CD14-positive monocyte (primary cell): ENCODE results near the gene PTCHD4. TPM values are rescaled to one million over a fixed set of nuclear protein-coding genes. Genes with fewer than 3 reads are reported as not detected.

Experiments
- DNase-seq, 3 donors: peaks; one replicate each; pipeline ENCODE4 v3.0.0-alpha.2; 2011 to 2022
- H2AFZ ChIP-seq: 2 replicates; pipeline ENCODE4 v1.6.0; 2012; ENCODE audit warnings: mild to moderate bottlenecking, low read depth, low read length, inconsistent platforms; ENCODE audit not compliant: insufficient read depth, poor library complexity, severe bottlenecking
- H3K27ac ChIP-seq, 2 donors: 1 replicate in 1 of 2; 2 replicates in 1 of 2; pipeline ENCODE4 v1.5.1; 2012 to 2013; ENCODE audit warnings: low read length in 2 of 2, control low read depth in 1 of 2, inconsistent platforms in 1 of 2, low read depth in 1 of 2, mild to moderate bottlenecking in 1 of 2
- H3K27me3 ChIP-seq, 2 donors: one replicate each; pipeline versions ENCODE4 v1.6.0 to v1.6.1; 2011 to 2013; ENCODE audit warnings: low read length in 2 of 2; ENCODE audit not compliant: control insufficient read depth in 2 of 2, insufficient read depth in 2 of 2
- H3K36me3 ChIP-seq, 2 donors: replicated peaks in 1 of 2; 1 replicate in 1 of 2; 2 replicates in 1 of 2; pipeline versions ENCODE4 v1.5.1 to v1.6.1; 2012 to 2013; ENCODE audit warnings: low read length in 2 of 2, control low read depth in 1 of 2, inconsistent platforms in 1 of 2, mild to moderate bottlenecking in 1 of 2; ENCODE audit not compliant: insufficient read depth in 2 of 2, control insufficient read depth in 1 of 2
- H3K4me1 ChIP-seq, 2 donors: 1 replicate in 1 of 2; 2 replicates in 1 of 2; pipeline versions ENCODE4 v1.5.1 to v1.6.1; 2012 to 2013; ENCODE audit warnings: low read length in 2 of 2, control low read depth in 1 of 2, inconsistent platforms in 1 of 2, mild to moderate bottlenecking in 1 of 2, moderate library complexity in 1 of 2; ENCODE audit not compliant: insufficient read depth in 2 of 2, control insufficient read depth in 1 of 2
- H3K4me2 ChIP-seq: replicated peaks from 2 replicates; pipeline ENCODE3; 2012; ENCODE audit warnings: low read length, moderate library complexity, mild to moderate bottlenecking; ENCODE audit not compliant: poor library complexity, severe bottlenecking; ENCODE audit errors: extremely low read depth
- H3K4me3 ChIP-seq, 3 experiments: fragments of 200-600 bp in 1 of 3; sonication (generic) in 1 of 3; replicated peaks in 1 of 3; 1 replicate in 2 of 3; 2 replicates in 1 of 3; pipeline ENCODE4 v1.5.1; 2011 to 2013; ENCODE audit warnings: low read length in 3 of 3, mild to moderate bottlenecking in 3 of 3, control low read depth in 2 of 3, low read depth in 2 of 3, inconsistent platforms in 1 of 3, moderate library complexity in 1 of 3
- H3K79me2 ChIP-seq: 2 replicates; pipeline ENCODE4 v1.6.0; 2012; ENCODE audit warnings: mild to moderate bottlenecking, control low read depth, inconsistent platforms, low read length, moderate library complexity; ENCODE audit not compliant: insufficient read depth
- H3K9ac ChIP-seq: 2 replicates; pipeline ENCODE4 v1.6.0; 2017; ENCODE audit warnings: low read length, mild to moderate bottlenecking; ENCODE audit not compliant: insufficient read depth, poor library complexity, severe bottlenecking
- H3K9me3 ChIP-seq, 2 donors: replicated peaks in 1 of 2; 1 replicate in 1 of 2; 2 replicates in 1 of 2; pipeline versions ENCODE4 v1.5.1 to v1.6.1; 2012 to 2013; ENCODE audit warnings: low read length in 2 of 2, control low read depth in 1 of 2; ENCODE audit not compliant: control insufficient read depth in 1 of 2, insufficient read depth in 1 of 2
- H4K20me1 ChIP-seq: 2 replicates; pipeline ENCODE4 v1.6.0; 2012; ENCODE audit warnings: mild to moderate bottlenecking, low read length, control low read depth, moderate library complexity; ENCODE audit not compliant: insufficient read depth
- H3K27ac Mint-ChIP-seq, 7 donors: one replicate each; pipeline ENCODE4 v1.8.0; 2020; ENCODE audit warnings: mild to moderate bottlenecking in 7 of 7, mixed read lengths in 7 of 7, moderate library complexity in 6 of 7, inconsistent platforms in 2 of 7
- H3K27me3 Mint-ChIP-seq, 3 donors: one replicate each; pipeline ENCODE4 v1.8.0; 2021 to 2022; ENCODE audit warnings: low read depth in 3 of 3, mild to moderate bottlenecking in 3 of 3, mixed read lengths in 3 of 3, moderate library complexity in 3 of 3, inconsistent platforms in 1 of 3
- H3K36me3 Mint-ChIP-seq, 2 donors: one replicate each; pipeline ENCODE4 v1.8.0; 2020; ENCODE audit warnings: mixed read lengths in 2 of 2, inconsistent platforms in 1 of 2, mild to moderate bottlenecking in 1 of 2
- H3K4me1 Mint-ChIP-seq: one replicate; pipeline ENCODE4 v1.8.0; 2020; ENCODE audit warnings: mild to moderate bottlenecking, mixed read lengths
- H3K4me3 Mint-ChIP-seq, 2 donors: one replicate each; pipeline ENCODE4 v1.8.0; 2020; ENCODE audit warnings: mild to moderate bottlenecking in 2 of 2, mixed read lengths in 2 of 2, moderate library complexity in 1 of 2
- H3K9me3 Mint-ChIP-seq, 7 donors: one replicate each; pipeline ENCODE4 v1.8.0; 2020 to 2022; ENCODE audit warnings: mixed read lengths in 7 of 7, mild to moderate bottlenecking in 6 of 7, moderate library complexity in 6 of 7, inconsistent platforms in 2 of 7
- CTCF ChIP-seq: fragments of 200-600 bp; IDR thresholded peaks from one replicate; pipeline ENCODE4 v1.8.0; 2022; ENCODE audit warnings: antibody characterized with exemption, mild to moderate bottlenecking
- WGBS: methylation state at CpG from one replicate; pipeline ENCODE4 v1.1.5; 2013; ENCODE audit warnings: missing lambda C conversion rate; ENCODE audit not compliant: insufficient coverage; 5-methylcytosine and 5-hydroxymethylcytosine counted together
- intact Hi-C, 2 donors: fragments of 100-400 bp; cut with micrococcal nuclease; formaldehyde crosslinking; loops; one replicate each; pipeline versions ENCODE4 v1.15.0 to v1.15.1; 2023
- polyA plus RNA-seq, 3 donors: library from polyadenylated mRNA; depleted of rRNA in 1 of 3; unstranded in 2 of 3; stranded (reverse) in 1 of 3; fragments of 300-500 nt in 2 of 3; fragments of >200 nt in 1 of 3; fragmentation: Illumina TruSeq in 2 of 3; gene quantifications; 1 replicate in 2 of 3; 2 replicates in 1 of 3; pipeline ENCODE4 v1.2.3, GENCODE V29; 2012 to 2021

The PTCHD4 gene
- polyA plus RNA-seq, 3 donors = not detected

GRCh38 chr6:48144021-48144420 is 33.0 kb upstream of the PTCHD4 start:
- Histone ChIP-seq H2AFZ (no peak overlapping the region), H3K9ac (no peak overlapping the region), H3K79me2 (no peaks in the 10 kb centered on the region), H3K36me3 (no peaks in the 10 kb centered on the region), H3K4me2 (no peak overlapping the region), H3K27me3 (no peaks in the 10 kb centered on the region), H3K4me3 (no peak overlapping the region), H3K27ac (no peak overlapping the region), H4K20me1 (no peaks in the 10 kb centered on the region), H3K9me3 (no peaks in the 10 kb centered on the region), H3K4me1 (no peaks in the 10 kb centered on the region)
- no peak overlapping the region for H3K27ac Mint-ChIP-seq
- no peak overlapping the region for H3K4me3 Mint-ChIP-seq
- H3K4me1 Mint-ChIP-seq = no peaks in the 10 kb centered on the region
- intact Hi-C loops = no loop called here
- WGBS = no CpG with 5 or more reads among the region's 3 CpGs
- peaks cover 0 to 6% (median 2%) of the 10 kb centered on the region in 7 donors for H3K9me3 Mint-ChIP-seq
- H3K27me3 Mint-ChIP-seq = no peaks in the 10 kb centered on the region
- DNase-seq = no peak
- no peak for TF ChIP-seq CTCF
- no peaks in the 10 kb centered on the region for H3K36me3 Mint-ChIP-seq

GRCh38 chr6:48141975-48142374 is 31.0 kb upstream of the PTCHD4 start:
- H3K4me3 ChIP-seq = no peak overlapping the region
- intact Hi-C loops = no loop called here
- no peak for TF ChIP-seq CTCF
- Mint-ChIP-seq H3K36me3 (no peaks in the 10 kb centered on the region), H3K4me3 (no peak overlapping the region), H3K27ac (no peak overlapping the region), H3K4me1 (no peaks in the 10 kb centered on the region), H3K9me3 (no peaks in the 10 kb centered on the region), H3K27me3 (no peaks in the 10 kb centered on the region)
- H3K27me3 ChIP-seq = no peaks in the 10 kb centered on the region
- no peak overlapping the region for H2AFZ ChIP-seq
- WGBS = no CpG with 5 or more reads among the region's 2 CpGs
- no peak overlapping the region for H3K27ac ChIP-seq
- H3K79me2 ChIP-seq = no peaks in the 10 kb centered on the region
- H3K4me2 ChIP-seq = no peak overlapping the region
- no peak for DNase-seq
- H4K20me1 ChIP-seq = no peaks in the 10 kb centered on the region
- H3K4me1 ChIP-seq = no peaks in the 10 kb centered on the region
- H3K9me3 ChIP-seq = no peaks in the 10 kb centered on the region
- no peaks in the 10 kb centered on the region for H3K36me3 ChIP-seq
- H3K9ac ChIP-seq = no peak overlapping the region
